IMR-90 (cell line): ENCODE data around the gene MRPS31.

Source experiments
- CEBPB ChIP-seq: IDR thresholded peaks from 2 replicates; pipeline ENCODE4 v1.6.1; 2012; ENCODE audit warnings: low read depth, low read length, improper control_type of control experiment
- TF ChIP-seq, protein P1 (sequence below): conservative IDR thresholded peaks from 2 replicates; pipeline ENCODE4 v1.5.1; 2012; ENCODE audit warnings: mild to moderate bottlenecking, low read depth, low read length, improper control_type of control experiment

DNA sequence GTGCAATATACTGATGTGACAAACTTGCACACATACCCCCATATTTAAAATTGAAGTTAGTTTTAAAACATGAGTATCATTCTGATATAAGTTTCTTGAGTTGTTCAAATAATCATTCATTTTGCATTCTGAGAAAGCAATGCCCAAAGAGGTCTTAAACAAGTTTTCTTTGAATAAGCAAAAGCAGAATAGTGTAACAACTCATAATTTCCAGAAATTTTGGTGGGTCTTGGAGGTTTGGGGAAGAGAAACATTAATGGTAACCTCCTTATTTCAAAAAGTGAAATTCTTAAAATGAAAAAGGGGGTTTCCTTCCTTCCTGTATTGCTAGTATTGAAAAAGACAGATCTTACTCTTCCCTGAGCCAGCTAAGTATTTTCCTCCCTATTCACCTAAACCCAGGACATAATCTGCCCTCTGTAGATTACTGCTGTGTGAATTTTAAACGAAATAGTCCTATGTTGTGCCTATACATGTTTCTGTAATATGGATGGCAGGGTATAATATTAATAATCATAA is 48.9 kb upstream of the MRPS31 start:
- TF ChIP-seq, protein P1, sequence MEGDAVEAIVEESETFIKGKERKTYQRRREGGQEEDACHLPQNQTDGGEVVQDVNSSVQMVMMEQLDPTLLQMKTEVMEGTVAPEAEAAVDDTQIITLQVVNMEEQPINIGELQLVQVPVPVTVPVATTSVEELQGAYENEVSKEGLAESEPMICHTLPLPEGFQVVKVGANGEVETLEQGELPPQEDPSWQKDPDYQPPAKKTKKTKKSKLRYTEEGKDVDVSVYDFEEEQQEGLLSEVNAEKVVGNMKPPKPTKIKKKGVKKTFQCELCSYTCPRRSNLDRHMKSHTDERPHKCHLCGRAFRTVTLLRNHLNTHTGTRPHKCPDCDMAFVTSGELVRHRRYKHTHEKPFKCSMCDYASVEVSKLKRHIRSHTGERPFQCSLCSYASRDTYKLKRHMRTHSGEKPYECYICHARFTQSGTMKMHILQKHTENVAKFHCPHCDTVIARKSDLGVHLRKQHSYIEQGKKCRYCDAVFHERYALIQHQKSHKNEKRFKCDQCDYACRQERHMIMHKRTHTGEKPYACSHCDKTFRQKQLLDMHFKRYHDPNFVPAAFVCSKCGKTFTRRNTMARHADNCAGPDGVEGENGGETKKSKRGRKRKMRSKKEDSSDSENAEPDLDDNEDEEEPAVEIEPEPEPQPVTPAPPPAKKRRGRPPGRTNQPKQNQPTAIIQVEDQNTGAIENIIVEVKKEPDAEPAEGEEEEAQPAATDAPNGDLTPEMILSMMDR = no peak
- no peak for TF ChIP-seq CEBPB
